Measurements from ENCODE around the gene PGPEP1. TPM values are rescaled to one million over a fixed set of nuclear protein-coding genes. Genes with fewer than 3 reads are reported as not detected.

PGPEP1 gene
- polyA plus RNA-seq, 1 donor from 2014 or later = 5.9 TPM

GRCh38 chr19:18338541-18338940 is 1.9 kb upstream of the PGPEP1 start:
- H3K27me3 ChIP-seq (ENCODE audit: insufficient read depth, low read depth, low read length) = no peaks in the 10 kb centered on the region
- H3K9ac ChIP-seq (ENCODE audit: low read length) = no peak overlapping the region
- H3K79me2 ChIP-seq (replicated peaks; ENCODE audit: insufficient read depth, low read length) = no peaks in the 10 kb centered on the region
- H3K4me3 ChIP-seq (ENCODE audit: low read length) = no peak overlapping the region
- H3F3A ChIP-seq (ENCODE audit: insufficient read depth, low read length, poor library complexity, severe bottlenecking) = no peaks in the 10 kb centered on the region
- no peak for TF ChIP-seq RAD21 (conservative IDR thresholded peaks at IDR 0.05)
- no peak for TF ChIP-seq CTCF (IDR thresholded peaks at IDR 0.05; ENCODE audit: poor library complexity, severe bottlenecking)
- TF ChIP-seq POLR2AphosphoS5 (IDR thresholded peaks at IDR 0.05) = no peak
- TF ChIP-seq EZH2 (IDR thresholded peaks at IDR 0.05; ENCODE audit: borderline replicate concordance, insufficient read depth, low read length, poor library complexity, severe bottlenecking) = no peak
- no peak for TF ChIP-seq MXI1 (conservative IDR thresholded peaks at IDR 0.05; ENCODE audit: poor library complexity, severe bottlenecking)
- TF ChIP-seq EP300 (conservative IDR thresholded peaks at IDR 0.05; ENCODE audit: poor library complexity, severe bottlenecking) = no peak
- TF ChIP-seq REST (IDR thresholded peaks at IDR 0.05; ENCODE audit: borderline replicate concordance) = no peak
- no peak for TF ChIP-seq SMC3 (conservative IDR thresholded peaks at IDR 0.05; ENCODE audit: poor library complexity)
- TF ChIP-seq TAF1 (IDR thresholded peaks at IDR 0.05; ENCODE audit: low read depth) = no peak
- H3K36me3 ChIP-seq (ENCODE audit: insufficient read depth, low read length) = no peaks in the 10 kb centered on the region
- no peak overlapping the region for H3K4me2 ChIP-seq (ENCODE audit: low read length)
- no peaks in the 10 kb centered on the region for H4K20me1 ChIP-seq (ENCODE audit: insufficient read depth)
- no peaks in the 10 kb centered on the region for H3K9me2 ChIP-seq (ENCODE audit: insufficient read depth, low read length)
- no peaks in the 10 kb centered on the region for H3K9me3 ChIP-seq (ENCODE audit: low read length)
- H2AFZ ChIP-seq (ENCODE audit: low read depth, low read length) = no peak overlapping the region
- no peak overlapping the region for H3K27ac ChIP-seq (ENCODE audit: low read length)

GRCh38 chr19:18339723-18340122 is 675 bp upstream of the PGPEP1 start:
- Histone ChIP-seq H3K27me3 (ENCODE audit: insufficient read depth, low read depth, low read length) (no peaks in the 10 kb centered on the region), H3K27ac (ENCODE audit: low read length) (no peak overlapping the region), H3F3A (ENCODE audit: insufficient read depth, low read length, poor library complexity, severe bottlenecking) (no peaks in the 10 kb centered on the region), H3K9me3 (ENCODE audit: low read length) (no peaks in the 10 kb centered on the region), H3K9ac (ENCODE audit: low read length) (no peak overlapping the region), H3K4me3 (ENCODE audit: low read length) (peak overlapping the region; percentile 88), H3K36me3 (ENCODE audit: insufficient read depth, low read length) (no peaks in the 10 kb centered on the region), H3K79me2 (replicated peaks; ENCODE audit: insufficient read depth, low read length) (no peaks in the 10 kb centered on the region), H3K9me2 (ENCODE audit: insufficient read depth, low read length) (no peaks in the 10 kb centered on the region), H2AFZ (ENCODE audit: low read depth, low read length) (no peak overlapping the region), H3K4me2 (ENCODE audit: low read length) (no peak overlapping the region), H4K20me1 (ENCODE audit: insufficient read depth) (no peaks in the 10 kb centered on the region)
- TF ChIP-seq REST (IDR thresholded peaks at IDR 0.05; ENCODE audit: borderline replicate concordance) = no peak
- no peak for TF ChIP-seq CTCF (IDR thresholded peaks at IDR 0.05; ENCODE audit: poor library complexity, severe bottlenecking)
- no peak for TF ChIP-seq TAF1 (IDR thresholded peaks at IDR 0.05; ENCODE audit: low read depth)
- TF ChIP-seq POLR2AphosphoS5 (IDR thresholded peaks at IDR 0.05) = no peak
- TF ChIP-seq MXI1 (conservative IDR thresholded peaks at IDR 0.05; ENCODE audit: poor library complexity, severe bottlenecking) = no peak
- TF ChIP-seq SMC3 (conservative IDR thresholded peaks at IDR 0.05; ENCODE audit: poor library complexity) = no peak
- no peak for TF ChIP-seq RAD21 (conservative IDR thresholded peaks at IDR 0.05)

All from neural cell (in vitro differentiated cells).